A172 (cell line): ENCODE measurements around the gene NECTIN3. TPM values are rescaled to one million over a fixed set of nuclear protein-coding genes. Genes with fewer than 3 reads are reported as not detected.

ENCODE experiments used
- DNase-seq: peaks from one replicate; pipeline ENCODE4 v3.0.0-alpha.2; 2015; ENCODE audit warnings: low spot score
- total RNA-seq: library from RNA; depleted of rRNA; stranded (reverse); fragments of >200 nt; shearing (Covaris generic); gene quantifications from 2 replicates; pipeline ENCODE4 v1.2.3, GENCODE V29; 2014; rRNA removed

NECTIN3 gene
- 42.2 and 51.4 TPM in 2 replicates for total RNA-seq

- peak; percentile 95 for DNase-seq
Measured at GRCh38 chr3:111071257-111072030, at the start of gene NECTIN3. Gene NECTIN3 (plus strand): TSS chr3:111071816. CDS start chr3:111072018, 202 bp downstream.

- DNase-seq, result no peak
Measured at GRCh38 chr3:111027868-111028267, 43.7 kb upstream of the NECTIN3 start.

GRCh38 chr3:111031538-111031937, 40.1 kb upstream of the NECTIN3 start:
- no peak for DNase-seq

- no peak for DNase-seq
Measured at GRCh38 chr3:111032677-111033076, 38.9 kb upstream of the NECTIN3 start.

- no peak for DNase-seq
Measured at GRCh38 chr3:111033470-111034050, 38.1 kb upstream of the NECTIN3 start.

GRCh38 chr3:111035316-111035715, 36.3 kb upstream of the NECTIN3 start:
- no peak for DNase-seq

GRCh38 chr3:111035902-111036301, 35.7 kb upstream of the NECTIN3 start:
- no peak for DNase-seq

- no peak for DNase-seq
Measured at GRCh38 chr3:111040959-111041358, 30.7 kb upstream of the NECTIN3 start.

GRCh38 chr3:111045564-111045963, 26.1 kb upstream of the NECTIN3 start:
- no peak for DNase-seq

GRCh38 chr3:111047042-111047441, 24.6 kb upstream of the NECTIN3 start:
- DNase-seq, result no peak

GRCh38 chr3:111047812-111048435, 23.7 kb upstream of the NECTIN3 start:
- DNase-seq, result no peak

GRCh38 chr3:111051354-111051753, 20.3 kb upstream of the NECTIN3 start:
- no peak for DNase-seq

GRCh38 chr3:111068574-111068973, 3.0 kb upstream of the NECTIN3 start:
- DNase-seq, result no peak

GRCh38 chr3:111069974-111070771, 1.4 kb upstream of the NECTIN3 start:
- peak; percentile 22 for DNase-seq

- DNase-seq, result no peak
Measured at GRCh38 chr3:111070772-111071256, 802 bp upstream of the NECTIN3 start.

- DNase-seq, result peak; percentile 16
Measured at GRCh38 chr3:111072031-111072921, 660 bp downstream of the NECTIN3 start.

- DNase-seq, result peak; percentile 8
Measured at GRCh38 chr3:111073218-111073617, 1.6 kb downstream of the NECTIN3 start.

- no peak for DNase-seq
Measured at GRCh38 chr3:111076732-111077131, 5.1 kb downstream of the NECTIN3 start.

GRCh38 chr3:111077369-111077768, 5.8 kb downstream of the NECTIN3 start:
- no peak for DNase-seq

- peak; percentile 33 for DNase-seq
Measured at GRCh38 chr3:111080413-111080812, 8.8 kb downstream of the NECTIN3 start.

- DNase-seq, result no peak
Measured at GRCh38 chr3:111081008-111081545, 9.5 kb downstream of the NECTIN3 start.
